ENCODE data around the gene ZFP2.
A peak's percentile ranks its signal among the peaks of the same experiment; 100 is the strongest.
"Not testable (repeated sequence)": the region's sequence is repeated elsewhere in the genome, so short reads cannot be mapped to it uniquely, and the experiment has no call there.

The ZFP2 gene

GRCh38 chr5:178895615-178896571, at the start of gene ZFP2:
Gene ZFP2 (plus strand): TSS chr5:178895913. CDS start chr5:178931314, 35,401 bp downstream.
- Histone ChIP-seq H3K9ac (ENCODE audit: low read length) (peak within 1 kb of the TSS; percentile 80), H3K36me3 (ENCODE audit: control insufficient read depth, insufficient read depth, low read length, severe bottlenecking) (peaks cover 3% of the 10 kb centered on the region), H3K27me3 (replicated peaks; ENCODE audit: control insufficient read depth, insufficient read depth, low read length) (no peaks in the 10 kb centered on the region), H3K4me3 (ENCODE audit: low read length) (peak within 1 kb of the TSS; percentile 82), H3K9me3 (ENCODE audit: control insufficient read depth, low read length) (peaks cover 14% of the 10 kb centered on the region), H3K4me1 (ENCODE audit: control insufficient read depth, insufficient read depth, low read length) (peaks cover 2% of the 10 kb centered on the region)
- DNase-seq (ENCODE audit: low read depth), result peak; percentile 83

DNA sequence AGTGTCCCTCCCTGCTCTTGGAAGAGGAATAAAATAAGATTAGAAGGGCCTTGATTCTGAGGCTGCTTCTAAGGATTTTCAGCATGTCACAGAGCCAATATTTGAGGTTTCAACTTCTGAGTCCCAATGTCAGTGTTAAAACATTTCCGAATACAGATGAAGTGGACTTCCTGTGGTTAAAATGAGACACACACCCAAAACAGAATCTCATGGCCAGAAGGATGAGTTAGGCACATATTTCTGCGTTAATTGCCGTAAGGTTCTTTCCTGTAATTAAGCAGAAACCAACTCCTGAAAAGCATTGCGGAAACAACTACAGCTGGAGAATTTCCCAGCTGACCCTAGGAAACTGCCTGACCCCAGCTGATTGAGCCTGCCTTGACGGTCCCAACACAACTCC, 46.4 kb upstream of the ZFP2 start:
- H3K9me3 ChIP-seq (ENCODE audit: control insufficient read depth, low read length), result no peaks in the 10 kb centered on the region
- no peak overlapping the region for H3K4me3 ChIP-seq (ENCODE audit: low read length)
- H3K36me3 ChIP-seq (ENCODE audit: control insufficient read depth, insufficient read depth, low read length, severe bottlenecking), result no peaks in the 10 kb centered on the region
- no peak for DNase-seq (ENCODE audit: low read depth)
- no peak overlapping the region for H3K9ac ChIP-seq (ENCODE audit: low read length)
- peaks cover under 1% of the 10 kb centered on the region for H3K27me3 ChIP-seq (replicated peaks; ENCODE audit: control insufficient read depth, insufficient read depth, low read length)
- no peaks in the 10 kb centered on the region for H3K4me1 ChIP-seq (ENCODE audit: control insufficient read depth, insufficient read depth, low read length)

GRCh38 chr5:178851951-178852350, 43.8 kb upstream of the ZFP2 start:
- Histone ChIP-seq H3K9me3 (ENCODE audit: control insufficient read depth, low read length) (no peaks in the 10 kb centered on the region), H3K9ac (ENCODE audit: low read length) (no peak overlapping the region), H3K4me3 (ENCODE audit: low read length) (no peak overlapping the region), H3K4me1 (ENCODE audit: control insufficient read depth, insufficient read depth, low read length) (no peaks in the 10 kb centered on the region), H3K36me3 (ENCODE audit: control insufficient read depth, insufficient read depth, low read length, severe bottlenecking) (no peaks in the 10 kb centered on the region), H3K27me3 (replicated peaks; ENCODE audit: control insufficient read depth, insufficient read depth, low read length) (peaks cover 5% of the 10 kb centered on the region)
- DNase-seq (ENCODE audit: low read depth), result no peak

DNA sequence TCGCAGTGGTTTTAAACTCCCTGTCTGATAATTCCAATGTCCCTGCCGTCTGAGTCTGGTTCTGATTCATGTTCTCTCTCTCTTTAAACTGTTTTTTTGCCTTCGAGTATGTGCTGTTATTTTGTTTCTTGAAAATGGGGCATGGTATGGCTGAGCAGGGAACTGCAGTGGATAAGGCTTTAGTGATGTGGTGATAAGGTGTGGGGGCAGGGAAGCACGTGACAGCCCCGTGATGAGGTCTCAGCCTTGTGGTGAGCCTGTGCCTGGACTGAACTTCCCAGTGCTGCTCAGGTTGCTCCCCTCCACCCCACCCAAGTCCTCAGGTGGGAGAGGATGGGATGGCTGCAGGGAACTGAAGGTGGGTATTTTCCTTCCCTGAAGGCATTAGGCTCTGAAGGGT, 41.4 kb upstream of the ZFP2 start:
- H3K27me3 ChIP-seq (replicated peaks; ENCODE audit: control insufficient read depth, insufficient read depth, low read length), result peaks cover 5% of the 10 kb centered on the region
- H3K9ac ChIP-seq (ENCODE audit: low read length), result no peak overlapping the region
- no peaks in the 10 kb centered on the region for H3K9me3 ChIP-seq (ENCODE audit: control insufficient read depth, low read length)
- no peak overlapping the region for H3K4me3 ChIP-seq (ENCODE audit: low read length)
- H3K4me1 ChIP-seq (ENCODE audit: control insufficient read depth, insufficient read depth, low read length), result peaks cover 2% of the 10 kb centered on the region
- DNase-seq (ENCODE audit: low read depth), result no peak
- no peaks in the 10 kb centered on the region for H3K36me3 ChIP-seq (ENCODE audit: control insufficient read depth, insufficient read depth, low read length, severe bottlenecking)

GRCh38 chr5:178859625-178860521, 35.8 kb upstream of the ZFP2 start, which contains the start of gene ZNF354B:
Gene ZNF354B (plus strand): TSS chr5:178859953. CDS start chr5:178861048, 1,095 bp downstream.
- no peaks in the 10 kb centered on the region for H3K9me3 ChIP-seq (ENCODE audit: control insufficient read depth, low read length)
- peak; percentile 98 for DNase-seq (ENCODE audit: low read depth)
- H3K9ac ChIP-seq (ENCODE audit: low read length), result peak within 1 kb of the TSS; percentile 91
- peak within 1 kb of the TSS; percentile 87 for H3K4me3 ChIP-seq (ENCODE audit: low read length)
- peaks cover 16% of the 10 kb centered on the region for H3K36me3 ChIP-seq (ENCODE audit: control insufficient read depth, insufficient read depth, low read length, severe bottlenecking)
- no peaks in the 10 kb centered on the region for H3K27me3 ChIP-seq (replicated peaks; ENCODE audit: control insufficient read depth, insufficient read depth, low read length)
- peaks cover 11% of the 10 kb centered on the region for H3K4me1 ChIP-seq (ENCODE audit: control insufficient read depth, insufficient read depth, low read length)

GRCh38 chr5:178860615-178861014, 35.1 kb upstream of the ZFP2 start:
- not testable (repeated sequence) for H3K27me3 ChIP-seq (replicated peaks; ENCODE audit: control insufficient read depth, insufficient read depth, low read length); DNase-seq (ENCODE audit: low read depth); H3K9me3 ChIP-seq (ENCODE audit: control insufficient read depth, low read length)
- Histone ChIP-seq H3K36me3 (ENCODE audit: control insufficient read depth, insufficient read depth, low read length, severe bottlenecking) (peaks cover 23% of the 10 kb centered on the region), H3K4me1 (ENCODE audit: control insufficient read depth, insufficient read depth, low read length) (peaks cover 11% of the 10 kb centered on the region), H3K4me3 (ENCODE audit: low read length) (peak overlapping the region; percentile 87), H3K9ac (ENCODE audit: low read length) (peak overlapping the region; percentile 91)

GRCh38 chr5:178861627-178862026, 34.1 kb upstream of the ZFP2 start:
- no peak for DNase-seq (ENCODE audit: low read depth)
- H3K4me3 ChIP-seq (ENCODE audit: low read length), result peak overlapping the region; percentile 66

GRCh38 chr5:178866946-178867345, 28.8 kb upstream of the ZFP2 start:
- H3K9me3 ChIP-seq (ENCODE audit: control insufficient read depth, low read length), result peaks cover 13% of the 10 kb centered on the region
- DNase-seq (ENCODE audit: low read depth), result no peak
- H3K27me3 ChIP-seq (replicated peaks; ENCODE audit: control insufficient read depth, insufficient read depth, low read length), result no peaks in the 10 kb centered on the region
- H3K36me3 ChIP-seq (ENCODE audit: control insufficient read depth, insufficient read depth, low read length, severe bottlenecking), result peaks cover 79% of the 10 kb centered on the region
- no peak overlapping the region for H3K4me3 ChIP-seq (ENCODE audit: low read length)
- no peaks in the 10 kb centered on the region for H3K4me1 ChIP-seq (ENCODE audit: control insufficient read depth, insufficient read depth, low read length)
- no peak overlapping the region for H3K9ac ChIP-seq (ENCODE audit: low read length)

More at GRCh38 chr5:178861627-178862026, 34.1 kb upstream of the ZFP2 start:
- Histone ChIP-seq H3K4me1 (ENCODE audit: control insufficient read depth, insufficient read depth, low read length) (peaks cover 11% of the 10 kb centered on the region), H3K9ac (ENCODE audit: low read length) (peak overlapping the region; percentile 41), H3K27me3 (replicated peaks; ENCODE audit: control insufficient read depth, insufficient read depth, low read length) (no peaks in the 10 kb centered on the region), H3K36me3 (ENCODE audit: control insufficient read depth, insufficient read depth, low read length, severe bottlenecking) (peaks cover 34% of the 10 kb centered on the region), H3K9me3 (ENCODE audit: control insufficient read depth, low read length) (no peaks in the 10 kb centered on the region)

DNA sequence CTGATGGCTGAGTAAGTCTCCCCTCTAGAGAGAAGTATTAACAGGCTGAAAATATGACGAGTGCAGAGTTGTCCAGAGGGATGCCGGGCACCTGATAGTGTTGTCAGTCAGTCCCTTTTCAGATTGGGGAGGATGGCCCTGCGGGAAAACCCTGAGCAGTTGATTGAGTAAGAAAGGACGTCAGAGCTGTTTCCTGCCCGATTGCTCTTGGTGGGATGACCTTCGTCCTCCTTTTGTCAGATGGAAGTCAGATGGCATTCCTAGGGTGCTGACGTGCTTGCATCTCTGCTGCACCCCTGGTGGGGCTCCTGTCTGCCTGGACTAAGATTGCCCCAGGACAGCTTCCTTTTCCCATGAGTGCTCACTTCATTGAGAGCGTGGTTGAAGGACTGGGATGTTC, 26.1 kb upstream of the ZFP2 start:
- peaks cover 91% of the 10 kb centered on the region for H3K36me3 ChIP-seq (ENCODE audit: control insufficient read depth, insufficient read depth, low read length, severe bottlenecking)
- H3K9ac ChIP-seq (ENCODE audit: low read length), result no peak overlapping the region
- H3K9me3 ChIP-seq (ENCODE audit: control insufficient read depth, low read length), result peaks cover 37% of the 10 kb centered on the region
- no peak overlapping the region for H3K4me3 ChIP-seq (ENCODE audit: low read length)
- no peak for DNase-seq (ENCODE audit: low read depth)
- no peaks in the 10 kb centered on the region for H3K27me3 ChIP-seq (replicated peaks; ENCODE audit: control insufficient read depth, insufficient read depth, low read length)
- H3K4me1 ChIP-seq (ENCODE audit: control insufficient read depth, insufficient read depth, low read length), result no peaks in the 10 kb centered on the region

DNA sequence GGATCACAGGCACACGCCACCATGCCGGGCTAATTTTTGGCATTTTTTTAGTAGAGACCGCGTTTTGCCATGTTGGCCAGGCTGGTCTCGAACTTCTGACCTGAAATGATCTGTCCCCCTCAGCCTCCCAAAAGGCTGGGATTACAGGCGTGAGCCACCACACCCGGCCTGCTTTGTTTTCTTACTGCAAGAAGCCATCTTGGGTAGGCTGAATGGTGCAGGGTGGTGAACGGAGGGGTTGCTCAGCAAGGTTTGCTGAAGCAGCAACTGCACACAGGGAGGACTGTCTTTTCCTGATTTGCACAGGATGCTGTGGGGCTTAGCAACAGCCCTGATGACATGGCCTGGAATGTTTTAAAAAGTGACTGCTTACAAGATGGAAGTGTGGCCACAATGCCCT, 25.3 kb upstream of the ZFP2 start:
- Histone ChIP-seq H3K4me1 (ENCODE audit: control insufficient read depth, insufficient read depth, low read length) (no peaks in the 10 kb centered on the region), H3K4me3 (ENCODE audit: low read length) (no peak overlapping the region), H3K36me3 (ENCODE audit: control insufficient read depth, insufficient read depth, low read length, severe bottlenecking) (peaks cover 93% of the 10 kb centered on the region), H3K9me3 (ENCODE audit: control insufficient read depth, low read length) (peaks cover 45% of the 10 kb centered on the region), H3K27me3 (replicated peaks; ENCODE audit: control insufficient read depth, insufficient read depth, low read length) (no peaks in the 10 kb centered on the region), H3K9ac (ENCODE audit: low read length) (no peak overlapping the region)
- no peak for DNase-seq (ENCODE audit: low read depth)

- H3K9ac ChIP-seq (ENCODE audit: low read length), result no peak overlapping the region
- DNase-seq (ENCODE audit: low read depth), result no peak
- no peak overlapping the region for H3K4me3 ChIP-seq (ENCODE audit: low read length)
- no peaks in the 10 kb centered on the region for H3K4me1 ChIP-seq (ENCODE audit: control insufficient read depth, insufficient read depth, low read length)
- H3K9me3 ChIP-seq (ENCODE audit: control insufficient read depth, low read length), result peaks cover 64% of the 10 kb centered on the region
- peaks cover 93% of the 10 kb centered on the region for H3K36me3 ChIP-seq (ENCODE audit: control insufficient read depth, insufficient read depth, low read length, severe bottlenecking)
- no peaks in the 10 kb centered on the region for H3K27me3 ChIP-seq (replicated peaks; ENCODE audit: control insufficient read depth, insufficient read depth, low read length)
Observed at GRCh38 chr5:178872302-178872701, 23.4 kb upstream of the ZFP2 start.
